H1 (cell line): ENCODE measurements around the gene NFATC4.

Experiments used
- ATF2 ChIP-seq: IDR thresholded peaks from 2 replicates; pipeline ENCODE4 v1.6.1; 2012; ENCODE audit warnings: low read length, inconsistent platforms
- CBX5 ChIP-seq: fragments of 300-800, 300-1000 bp; sonication (generic); IDR thresholded peaks from 2 replicates; pipeline ENCODE4 v1.7.1; 2016; ENCODE audit warnings: antibody characterized with exemption, low read length, low read depth
- CEBPB ChIP-seq: IDR thresholded peaks from 2 replicates; pipeline ENCODE4 v1.6.1; 2012; ENCODE audit warnings: low read depth, low read length
- EP300 ChIP-seq, 2 experiments: IDR thresholded peaks; 1 replicate in 1 of 2; 2 replicates in 1 of 2; pipeline ENCODE4 v1.6.1; 2011 to 2012; ENCODE audit warnings: low read depth in 2 of 2, low read length in 2 of 2, mild to moderate bottlenecking in 2 of 2, borderline replicate concordance in 1 of 2, inconsistent platforms in 1 of 2, moderate library complexity in 1 of 2
- EZH2 ChIP-seq: fragments of 200-600 bp; sonication (generic); IDR thresholded peaks from 2 replicates; pipeline ENCODE4 v1.7.1; 2012; ENCODE audit warnings: low read depth, mild to moderate bottlenecking, moderate library complexity, low read length, inconsistent platforms; ENCODE audit not compliant: severe bottlenecking
- JUN ChIP-seq: IDR thresholded peaks from 2 replicates; pipeline ENCODE4 v1.6.1; 2011; ENCODE audit warnings: low read depth, mild to moderate bottlenecking, improper control_type of control experiment, low read length
- NANOG ChIP-seq: IDR thresholded peaks from 2 replicates; pipeline ENCODE4 v1.6.1; 2011; ENCODE audit warnings: low read length, low read depth, mild to moderate bottlenecking, inconsistent platforms; ENCODE audit not compliant: insufficient read depth, poor library complexity, severe bottlenecking
- RNF2 ChIP-seq: fragments of 200-900, 300-1000 bp; sonication (generic); IDR thresholded peaks from 2 replicates; pipeline ENCODE4 v1.7.1; 2016; ENCODE audit warnings: borderline replicate concordance, low read depth, mild to moderate bottlenecking, antibody characterized with exemption, low read length; ENCODE audit not compliant: poor library complexity, severe bottlenecking; ENCODE audit errors: missing control alignments
- TF ChIP-seq, protein P1 (sequence below), 3 experiments: IDR thresholded peaks; 1 replicate in 2 of 3; 2 replicates in 1 of 3; pipeline versions ENCODE4 v1.5.1 to v1.6.1; 2011; ENCODE audit warnings: low read length in 3 of 3, mild to moderate bottlenecking in 3 of 3, inconsistent platforms in 2 of 3, low read depth in 1 of 3, moderate library complexity in 1 of 3; ENCODE audit not compliant: insufficient read depth in 1 of 3; ENCODE audit errors: control extremely low read depth in 1 of 3
- TF ChIP-seq, protein P2 (sequence below): IDR thresholded peaks from 2 replicates; pipeline ENCODE4 v1.6.1; 2012; ENCODE audit warnings: inconsistent platforms

- TF ChIP-seq CBX5, result no peak
- TF ChIP-seq JUN, result no peak
- no peak for TF ChIP-seq EZH2
- TF ChIP-seq RNF2, result no peak
- no peak for TF ChIP-seq EP300 (IDR thresholded peaks at IDR 0.05; ENCODE audit: borderline replicate concordance in 1 of 2, low read depth in 2 of 2, low read length in 2 of 2)
- TF ChIP-seq, protein P1, sequence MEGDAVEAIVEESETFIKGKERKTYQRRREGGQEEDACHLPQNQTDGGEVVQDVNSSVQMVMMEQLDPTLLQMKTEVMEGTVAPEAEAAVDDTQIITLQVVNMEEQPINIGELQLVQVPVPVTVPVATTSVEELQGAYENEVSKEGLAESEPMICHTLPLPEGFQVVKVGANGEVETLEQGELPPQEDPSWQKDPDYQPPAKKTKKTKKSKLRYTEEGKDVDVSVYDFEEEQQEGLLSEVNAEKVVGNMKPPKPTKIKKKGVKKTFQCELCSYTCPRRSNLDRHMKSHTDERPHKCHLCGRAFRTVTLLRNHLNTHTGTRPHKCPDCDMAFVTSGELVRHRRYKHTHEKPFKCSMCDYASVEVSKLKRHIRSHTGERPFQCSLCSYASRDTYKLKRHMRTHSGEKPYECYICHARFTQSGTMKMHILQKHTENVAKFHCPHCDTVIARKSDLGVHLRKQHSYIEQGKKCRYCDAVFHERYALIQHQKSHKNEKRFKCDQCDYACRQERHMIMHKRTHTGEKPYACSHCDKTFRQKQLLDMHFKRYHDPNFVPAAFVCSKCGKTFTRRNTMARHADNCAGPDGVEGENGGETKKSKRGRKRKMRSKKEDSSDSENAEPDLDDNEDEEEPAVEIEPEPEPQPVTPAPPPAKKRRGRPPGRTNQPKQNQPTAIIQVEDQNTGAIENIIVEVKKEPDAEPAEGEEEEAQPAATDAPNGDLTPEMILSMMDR (IDR thresholded peaks at IDR 0.05; ENCODE audit: control extremely low read depth in 1 of 3, insufficient read depth in 1 of 3, low read depth in 1 of 3, low read length in 3 of 3), result no peak
- TF ChIP-seq, protein P2, sequence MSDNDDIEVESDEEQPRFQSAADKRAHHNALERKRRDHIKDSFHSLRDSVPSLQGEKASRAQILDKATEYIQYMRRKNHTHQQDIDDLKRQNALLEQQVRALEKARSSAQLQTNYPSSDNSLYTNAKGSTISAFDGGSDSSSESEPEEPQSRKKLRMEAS, result no peak
- TF ChIP-seq NANOG, result no peak
- TF ChIP-seq CEBPB, result no peak
- no peak for TF ChIP-seq ATF2
Observed at GRCh38 chr14:24389226-24389848, 21.4 kb downstream of the NFATC4 start.
